DMS53 treated with DMSO at 0.1 percent for 48 hours (cell line): ENCODE data around the gene CD44.

ENCODE experiments used
- DNase-seq: peaks from one replicate; lab custom pipeline; 2025; ENCODE audit not compliant: unreplicated experiment; lab: John Stamatoyannopoulos, UW

Gene CD44

GRCh38 chr11:35136311-35136710 is 2.7 kb upstream of the CD44 start:
- no peak for DNase-seq

DNA sequence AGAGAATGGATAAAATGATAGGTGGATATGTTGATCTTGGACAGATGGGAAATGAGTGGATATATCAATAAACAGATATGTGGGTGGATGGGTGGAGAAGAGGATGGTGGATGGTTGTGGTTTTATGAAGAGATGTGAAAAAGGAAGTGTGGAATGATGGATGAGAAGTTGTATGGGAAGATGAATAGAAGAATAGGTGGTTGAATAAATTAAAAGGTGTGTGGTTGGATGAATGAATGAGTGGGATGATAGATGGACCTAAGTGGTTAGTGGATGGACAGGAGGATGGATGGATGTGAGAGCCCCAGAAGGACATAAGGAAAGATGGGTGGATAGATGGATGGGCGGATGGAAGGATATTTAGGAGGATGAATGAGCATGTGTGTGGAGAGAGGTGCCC is 913 bp upstream of the CD44 start:
- no peak for DNase-seq

DNA sequence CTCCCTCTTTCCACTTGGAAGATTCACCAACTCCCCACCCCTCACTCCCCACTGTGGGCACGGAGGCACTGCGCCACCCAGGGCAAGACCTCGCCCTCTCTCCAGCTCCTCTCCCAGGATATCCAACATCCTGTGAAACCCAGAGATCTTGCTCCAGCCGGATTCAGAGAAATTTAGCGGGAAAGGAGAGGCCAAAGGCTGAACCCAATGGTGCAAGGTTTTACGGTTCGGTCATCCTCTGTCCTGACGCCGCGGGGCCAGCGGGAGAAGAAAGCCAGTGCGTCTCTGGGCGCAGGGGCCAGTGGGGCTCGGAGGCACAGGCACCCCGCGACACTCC is 397 bp upstream of the CD44 start:
- DNase-seq: no peak

- DNase-seq: no peak
Measured at GRCh38 chr11:35139722-35140282, 831 bp downstream of the CD44 start.

DNA sequence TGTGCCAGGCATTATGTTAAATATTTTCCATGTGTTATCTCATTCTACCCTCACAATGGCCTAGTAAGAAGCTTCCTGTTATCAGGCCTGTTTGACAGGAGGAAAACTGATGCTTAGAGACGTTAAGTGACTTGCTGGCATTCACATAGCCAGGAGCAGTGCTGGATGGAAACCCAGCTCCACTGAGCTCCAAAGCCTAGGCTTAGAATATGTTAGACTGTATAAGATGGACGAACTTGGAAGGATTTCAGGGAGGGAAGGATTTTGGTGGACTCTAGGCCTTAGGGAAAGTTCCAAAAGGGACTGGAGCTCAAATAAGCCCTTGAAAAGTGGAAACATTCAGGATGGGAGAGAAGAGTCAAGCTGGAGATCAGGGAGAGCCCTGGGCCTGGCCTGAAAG is 2.1 kb downstream of the CD44 start:
- no peak for DNase-seq

DNA sequence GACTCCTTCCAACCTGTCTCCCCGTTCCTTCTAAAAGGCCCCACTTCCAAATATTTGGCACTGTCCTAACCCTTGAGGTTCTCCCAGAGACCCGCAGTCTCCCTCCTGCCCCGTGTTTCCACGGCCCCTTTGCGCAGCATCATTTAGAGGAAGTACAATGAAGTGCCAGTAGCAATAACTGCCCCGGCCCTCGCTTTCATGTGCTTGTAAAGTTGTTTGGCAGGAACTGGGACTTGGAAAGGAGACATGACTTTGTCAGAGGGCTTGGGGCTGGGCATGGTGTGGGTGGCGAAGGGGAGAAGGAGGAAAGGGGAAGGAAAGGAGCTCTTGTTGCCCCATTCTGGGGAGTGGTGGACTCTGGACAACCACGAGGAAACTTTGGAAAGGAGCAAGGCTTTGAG is 2.6 kb downstream of the CD44 start:
- no peak for DNase-seq

GRCh38 chr11:35142481-35143075 is 3.6 kb downstream of the CD44 start:
- DNase-seq: no peak

DNA sequence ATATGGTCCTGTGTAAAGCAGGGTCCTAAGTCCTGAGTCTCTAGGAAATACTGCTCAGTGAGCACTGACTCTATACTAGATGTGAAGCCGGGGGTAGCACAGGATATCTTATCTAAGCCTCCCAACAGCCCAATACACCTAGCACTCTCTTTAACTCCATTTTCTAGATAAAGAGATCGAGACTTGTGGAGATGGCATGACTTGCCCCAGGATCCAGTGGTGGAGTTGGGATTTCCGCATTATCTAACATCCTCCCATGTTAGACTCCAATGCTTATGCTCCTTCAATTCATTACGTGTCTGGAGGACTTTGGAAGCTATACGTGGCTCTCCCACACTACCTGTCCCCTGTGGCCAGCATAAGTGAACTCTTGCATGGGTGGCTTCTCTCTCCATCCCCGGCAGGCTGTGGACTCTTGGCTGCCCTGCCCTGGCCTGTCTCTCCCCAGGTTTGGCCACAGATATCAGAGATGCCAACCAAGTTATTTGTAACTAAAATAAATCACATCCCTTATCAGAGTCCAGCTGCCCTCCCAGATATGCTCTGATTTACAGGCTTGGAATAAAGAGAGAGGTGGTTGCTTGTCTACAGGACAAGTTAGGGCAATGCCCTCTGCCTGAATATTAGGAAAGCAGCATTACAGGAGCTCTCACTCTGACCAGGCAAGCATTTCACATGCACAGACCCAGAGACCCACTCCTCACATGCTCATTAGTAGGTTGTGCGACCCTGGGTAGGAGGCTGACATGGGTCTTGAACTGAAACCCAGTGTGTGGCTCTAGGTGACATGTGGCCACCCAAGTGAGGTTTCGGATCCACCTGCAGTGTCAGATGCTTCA is 4.5 kb downstream of the CD44 start:
- no peak for DNase-seq

DNA sequence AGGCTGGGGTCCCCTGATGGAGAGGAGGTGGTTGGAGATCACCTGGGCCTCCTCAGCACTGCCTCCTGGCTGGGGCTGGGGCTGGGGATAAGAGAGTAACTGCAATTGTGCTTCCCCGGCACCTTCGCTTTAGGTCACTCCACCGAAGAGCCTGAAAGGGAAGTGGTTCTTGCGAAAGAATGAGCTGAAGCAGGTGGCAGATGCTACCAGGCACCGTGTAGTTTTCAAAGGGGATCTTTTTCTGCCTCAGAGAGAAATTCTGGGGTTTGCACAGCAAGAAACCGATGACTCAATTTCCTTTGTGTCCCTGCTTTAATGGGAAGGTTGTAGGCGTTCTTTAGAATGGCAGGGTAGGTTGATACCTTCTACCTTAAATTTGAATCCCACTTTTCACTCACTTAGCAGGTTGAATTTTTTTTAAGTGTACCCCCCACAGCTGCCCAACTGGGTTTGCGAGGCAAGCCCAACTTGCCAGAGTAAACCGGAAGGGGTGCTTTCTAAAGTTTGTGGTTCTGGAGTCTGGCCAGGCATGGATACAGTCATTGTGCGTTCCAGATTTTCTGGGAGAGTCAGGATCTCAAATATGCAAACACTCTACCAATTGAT is 5.3 kb downstream of the CD44 start:
- no peak for DNase-seq

DNA sequence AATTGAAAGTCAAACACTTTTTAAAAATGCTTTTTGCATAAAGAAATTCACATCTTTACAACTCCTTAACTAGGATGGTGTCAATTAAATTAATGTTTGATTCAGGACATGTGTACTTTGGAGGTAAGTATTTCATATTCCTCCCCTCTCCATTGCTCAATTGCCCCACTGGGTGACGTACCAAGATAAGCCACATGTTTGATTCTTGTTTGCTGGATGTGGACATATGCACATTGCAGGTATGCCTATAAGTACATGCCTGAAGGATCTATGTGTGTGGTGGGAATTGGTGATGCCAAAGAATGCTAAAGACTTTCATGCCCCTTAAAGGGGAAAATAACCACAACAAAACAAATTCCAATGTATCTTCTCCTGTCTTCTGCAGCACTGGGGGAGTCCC is 5.8 kb downstream of the CD44 start:
- no peak for DNase-seq

GRCh38 chr11:35145271-35145670 is 6.3 kb downstream of the CD44 start:
- no peak for DNase-seq

DNA sequence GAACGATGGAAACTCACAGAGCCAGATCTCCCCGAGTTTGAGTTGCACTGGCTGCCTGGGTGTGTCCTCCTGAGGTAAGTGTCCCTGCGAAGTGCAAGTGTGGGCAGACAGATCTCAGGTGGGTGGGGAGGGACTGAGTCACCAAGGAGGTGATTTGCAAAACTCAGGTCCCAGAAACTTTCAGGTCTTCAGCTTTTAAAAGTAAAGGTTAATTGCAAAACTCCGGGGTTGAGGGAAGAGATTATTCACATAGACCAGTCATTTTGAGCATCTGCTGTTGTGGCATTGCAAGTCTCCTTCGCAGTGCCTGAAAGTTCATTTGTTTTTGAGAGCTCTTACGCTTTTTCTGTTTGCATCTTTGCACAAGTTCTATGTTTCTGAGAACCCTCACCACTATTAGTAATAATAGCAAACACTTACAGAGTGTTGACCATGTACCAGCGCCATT is 7.1 kb downstream of the CD44 start:
- no peak for DNase-seq

DNA sequence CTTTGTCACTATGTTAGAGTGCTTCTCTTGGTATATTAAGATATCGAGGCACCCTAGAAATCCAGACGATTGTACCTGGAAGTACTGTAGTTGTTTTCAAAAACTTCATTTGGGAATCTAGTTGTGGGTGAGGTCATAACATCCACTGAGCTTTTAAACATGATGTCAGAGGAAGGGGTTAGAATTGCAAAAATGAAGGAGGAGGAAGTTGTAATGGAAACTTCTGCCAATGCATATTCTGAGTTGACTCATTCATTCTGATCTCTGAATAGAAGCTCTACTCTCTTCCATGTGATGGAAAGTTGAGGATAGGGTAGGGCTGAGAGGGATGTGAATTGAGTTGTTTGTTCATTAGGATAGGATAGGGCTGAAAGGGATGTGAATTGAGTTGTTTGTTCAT is 7.7 kb downstream of the CD44 start:
- no peak for DNase-seq

DNA sequence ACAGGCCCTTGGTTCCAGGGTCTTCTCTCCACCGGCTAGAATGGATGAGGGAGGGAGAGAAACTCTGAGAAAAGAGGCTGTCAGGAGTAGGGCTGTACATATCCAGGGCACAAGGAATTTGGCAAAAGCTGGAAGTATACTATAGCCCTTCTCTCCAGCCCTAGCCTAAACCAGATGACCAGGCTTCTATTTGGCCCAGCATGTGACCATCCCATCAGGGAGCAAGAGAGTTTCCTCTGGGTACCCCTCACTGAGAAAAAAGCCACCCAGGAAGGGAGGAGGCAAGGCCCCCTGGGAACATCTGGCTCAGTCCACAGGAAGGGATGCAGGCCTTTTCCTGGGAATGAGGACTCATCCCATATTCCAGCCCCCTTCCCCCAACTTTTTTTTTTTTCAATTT is 8.3 kb downstream of the CD44 start:
- no peak for DNase-seq

- no peak for DNase-seq
Measured at GRCh38 chr11:35148163-35148837, 9.3 kb downstream of the CD44 start.

DNA sequence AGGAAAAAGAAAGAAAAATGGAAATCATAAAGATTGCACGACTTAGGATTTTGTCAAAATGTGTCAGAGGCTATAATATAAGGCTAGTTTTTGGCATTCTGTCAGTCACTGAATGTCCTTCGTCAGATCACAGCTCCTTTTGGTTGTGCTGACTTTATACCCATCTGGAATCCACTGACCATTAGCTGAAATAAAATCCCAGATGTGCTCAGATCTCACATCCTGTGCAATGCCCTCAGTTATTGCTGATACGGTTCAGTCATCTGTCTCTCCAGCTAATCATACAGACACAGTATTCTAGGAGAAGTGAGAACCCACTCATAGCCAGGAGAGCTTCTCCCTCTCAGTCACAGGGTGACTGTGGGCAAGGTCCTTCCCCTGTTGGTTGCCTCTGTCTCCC is 11.5 kb downstream of the CD44 start:
- no peak for DNase-seq

DNA sequence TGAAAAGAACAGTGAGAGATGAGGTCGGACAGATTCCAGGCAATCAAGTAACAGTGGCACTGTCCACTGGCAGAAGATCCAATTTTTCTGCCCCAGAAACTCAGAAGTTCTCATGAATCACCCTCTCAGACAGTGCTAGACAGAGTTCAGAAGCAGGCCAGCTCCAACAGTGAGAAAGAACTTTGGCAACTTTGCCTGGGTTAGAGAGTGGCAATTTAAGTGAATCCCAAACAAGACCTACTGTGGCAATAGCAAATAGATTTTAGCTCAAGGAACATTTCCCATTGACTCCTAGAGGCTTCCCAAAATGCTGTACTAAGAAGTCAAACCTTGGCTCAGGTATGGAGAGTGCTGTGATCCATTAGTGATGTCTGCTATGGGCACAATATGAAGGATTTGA is 12.3 kb downstream of the CD44 start:
- no peak for DNase-seq

DNA sequence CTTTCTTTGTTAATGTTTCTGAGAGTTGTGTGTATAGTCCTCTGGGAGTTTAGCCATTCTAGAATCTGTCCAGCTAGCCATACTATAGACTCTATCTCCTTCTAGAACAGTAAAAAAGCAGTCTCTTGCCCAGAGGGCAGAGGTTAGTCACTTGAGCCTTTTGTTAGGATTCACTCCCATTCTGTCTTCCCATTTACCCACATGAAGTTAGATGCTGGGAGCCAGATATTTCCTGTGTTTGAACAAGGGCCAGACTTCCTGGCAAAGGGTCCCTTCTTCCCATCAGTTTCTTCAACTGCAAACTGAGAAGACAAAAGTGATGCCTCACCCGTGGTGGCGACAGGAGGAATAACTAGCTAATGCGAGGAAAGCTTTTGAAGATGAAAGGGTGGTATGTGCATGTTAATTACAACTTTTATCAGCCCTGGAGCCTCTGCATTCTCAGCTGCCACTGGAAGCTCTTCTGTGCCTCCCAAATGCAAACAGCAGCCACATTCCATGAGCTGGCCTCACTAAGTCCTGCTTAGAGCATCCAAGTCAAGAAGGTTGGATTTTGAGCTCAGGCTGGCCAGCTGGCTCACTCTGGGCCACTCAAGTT is 12.8 kb downstream of the CD44 start:
- no peak for DNase-seq

DNA sequence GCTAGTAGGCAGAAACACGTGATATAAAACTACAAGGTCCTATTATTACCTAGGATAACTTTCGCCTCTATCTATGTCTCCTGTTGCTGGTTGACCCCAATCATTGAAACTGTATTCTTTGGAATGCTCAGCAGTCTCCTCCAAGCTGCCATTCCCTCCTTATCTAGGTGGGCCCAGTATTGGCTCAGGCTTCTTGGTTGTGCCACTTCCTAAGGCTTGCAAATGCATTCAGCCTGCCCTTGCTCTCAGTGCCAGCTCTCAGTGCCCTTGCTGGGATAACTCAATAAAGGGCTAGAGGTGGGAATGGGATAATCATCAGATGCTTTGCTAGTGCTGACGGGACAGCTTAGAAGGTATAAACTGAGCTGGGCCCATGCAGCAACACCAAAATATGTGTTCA is 13.6 kb downstream of the CD44 start:
- no peak for DNase-seq

- no peak for DNase-seq
Measured at GRCh38 chr11:35153280-35153679, 14.3 kb downstream of the CD44 start.

DNA sequence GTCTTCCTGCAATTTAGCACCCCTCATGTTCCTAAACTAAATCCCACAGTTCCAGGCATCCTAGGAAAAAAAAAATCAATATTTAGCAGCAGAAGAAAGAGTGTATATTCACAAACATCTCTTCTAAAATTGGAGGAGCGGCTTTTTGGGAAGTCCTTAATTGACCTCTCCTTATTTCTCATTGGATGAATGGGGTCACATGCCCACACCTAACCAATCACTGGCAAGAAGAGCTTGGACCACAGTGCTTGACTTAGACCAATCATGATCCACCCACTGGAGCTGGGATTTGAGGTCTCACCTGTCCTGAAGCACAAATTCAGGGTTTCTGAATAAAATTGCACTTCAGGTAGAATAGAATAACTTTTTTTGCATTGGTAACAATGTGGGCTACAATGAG is 16.0 kb downstream of the CD44 start:
- DNase-seq: no peak
